HFFc6 (cell line): ENCODE results near the gene ZNF217. TPM values are rescaled to one million over a fixed set of nuclear protein-coding genes. Genes with fewer than 3 reads are reported as not detected.
"Not testable (repeated sequence)": the region's sequence is repeated elsewhere in the genome, so short reads cannot be mapped to it uniquely, and the experiment has no call there.

Experiments used
- DNase-seq: peaks from one replicate; pipeline ENCODE4 v3.0.0-alpha.2; 2018
- H3K27ac Mint-ChIP-seq: 2 replicates; pipeline ENCODE4 v1.8.0; 2020; ENCODE audit warnings: mild to moderate bottlenecking, mixed read lengths
- H3K27me3 Mint-ChIP-seq: 2 replicates; pipeline ENCODE4 v1.8.0; 2021; ENCODE audit warnings: mild to moderate bottlenecking, moderate library complexity, mixed read lengths; ENCODE audit not compliant: insufficient read depth
- H3K36me3 Mint-ChIP-seq: 2 replicates; pipeline ENCODE4 v1.8.0; 2021; ENCODE audit warnings: low read depth, mixed read lengths
- H3K4me1 Mint-ChIP-seq: 2 replicates; pipeline ENCODE4 v1.8.0; 2020; ENCODE audit warnings: low read depth, mixed read lengths
- H3K4me3 Mint-ChIP-seq: 2 replicates; pipeline ENCODE4 v1.8.0; 2020; ENCODE audit warnings: mild to moderate bottlenecking, moderate library complexity, mixed read lengths
- H3K9me3 Mint-ChIP-seq: 2 replicates; pipeline ENCODE4 v1.8.0; 2020; ENCODE audit warnings: mild to moderate bottlenecking, mixed read lengths
- total RNA-seq, 6 experiments: library from RNA; stranded (reverse); fragmentation: NEBNext Ultra II Directional; extraction: Animal tissue kit (Norgen Biotek cat#: 25700); gene quantifications; 2 replicates in 1 of 6; 3 replicates in 5 of 6; pipeline ENCODE4 v1.2.3, GENCODE V29; 2021
- TF ChIP-seq, protein P1 (sequence below): fragments of 200-600 bp; sonication (generic); IDR thresholded peaks from 2 replicates; pipeline ENCODE4 v1.5.0; 2021; ENCODE audit warnings: antibody characterized with exemption, mild to moderate bottlenecking

ZNF217 gene
- total RNA-seq, 6 experiments from 2014 or later, result 38.5 to 42.9 (median 40.1) TPM

DNA sequence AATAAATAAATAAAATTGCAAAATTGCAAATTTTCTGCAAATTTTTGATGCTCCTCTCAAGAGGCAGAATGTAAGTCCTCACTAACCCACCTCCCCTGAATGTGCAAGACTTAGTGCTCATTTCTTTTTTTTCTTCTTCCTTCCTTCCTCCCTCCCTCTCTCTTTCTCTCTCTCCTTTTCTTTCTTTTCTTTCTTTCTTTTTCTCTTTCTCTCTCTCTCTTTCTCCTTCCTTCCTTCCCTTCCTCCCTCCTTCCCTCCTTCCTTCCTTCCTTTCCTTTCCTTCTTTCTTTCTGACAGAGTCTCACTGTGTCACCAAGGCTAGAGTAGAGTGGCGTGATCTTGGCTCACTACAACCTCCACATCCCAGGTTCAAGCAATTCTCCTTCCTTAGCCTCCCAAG is 60.1 kb downstream of the ZNF217 start:
- Mint-ChIP-seq H3K36me3 (no peaks in the 10 kb centered on the region), H3K4me3 (no peak overlapping the region), H3K27me3 (peaks cover 7% of the 10 kb centered on the region), H3K27ac (no peak overlapping the region), H3K9me3 (no peaks in the 10 kb centered on the region; the same call in 1 of the 2 replicates), H3K4me1 (no peaks in the 10 kb centered on the region)
- TF ChIP-seq, protein P1, sequence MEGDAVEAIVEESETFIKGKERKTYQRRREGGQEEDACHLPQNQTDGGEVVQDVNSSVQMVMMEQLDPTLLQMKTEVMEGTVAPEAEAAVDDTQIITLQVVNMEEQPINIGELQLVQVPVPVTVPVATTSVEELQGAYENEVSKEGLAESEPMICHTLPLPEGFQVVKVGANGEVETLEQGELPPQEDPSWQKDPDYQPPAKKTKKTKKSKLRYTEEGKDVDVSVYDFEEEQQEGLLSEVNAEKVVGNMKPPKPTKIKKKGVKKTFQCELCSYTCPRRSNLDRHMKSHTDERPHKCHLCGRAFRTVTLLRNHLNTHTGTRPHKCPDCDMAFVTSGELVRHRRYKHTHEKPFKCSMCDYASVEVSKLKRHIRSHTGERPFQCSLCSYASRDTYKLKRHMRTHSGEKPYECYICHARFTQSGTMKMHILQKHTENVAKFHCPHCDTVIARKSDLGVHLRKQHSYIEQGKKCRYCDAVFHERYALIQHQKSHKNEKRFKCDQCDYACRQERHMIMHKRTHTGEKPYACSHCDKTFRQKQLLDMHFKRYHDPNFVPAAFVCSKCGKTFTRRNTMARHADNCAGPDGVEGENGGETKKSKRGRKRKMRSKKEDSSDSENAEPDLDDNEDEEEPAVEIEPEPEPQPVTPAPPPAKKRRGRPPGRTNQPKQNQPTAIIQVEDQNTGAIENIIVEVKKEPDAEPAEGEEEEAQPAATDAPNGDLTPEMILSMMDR, result no peak
- DNase-seq, result no peak

GRCh38 chr20:53532654-53533312 is 60.9 kb downstream of the ZNF217 start:
- H3K9me3 Mint-ChIP-seq, H3K36me3 Mint-ChIP-seq, H3K4me1 Mint-ChIP-seq, DNase-seq, H3K27me3 Mint-ChIP-seq, H3K4me3 Mint-ChIP-seq, H3K27ac Mint-ChIP-seq: not testable (repeated sequence)

DNA sequence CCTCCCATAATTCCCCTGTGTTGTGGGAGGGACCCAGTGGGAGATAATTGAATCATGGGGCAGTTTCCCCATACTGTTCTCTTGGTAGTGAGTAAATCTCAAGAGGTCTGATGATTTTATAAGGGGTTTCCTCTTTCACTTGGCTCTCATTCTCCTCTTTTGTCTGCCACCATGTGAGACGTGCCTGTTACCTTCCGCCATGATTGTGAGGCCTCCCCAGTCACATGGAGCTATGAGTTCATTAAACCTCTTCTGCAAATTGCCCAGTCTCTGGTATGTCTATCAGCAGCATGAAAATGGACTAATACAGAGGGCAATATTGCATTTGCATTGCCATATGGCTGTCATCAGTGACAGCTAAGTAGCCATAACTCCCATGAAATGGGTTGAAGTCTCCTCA is 63.2 kb downstream of the ZNF217 start:
- no peaks in the 10 kb centered on the region for H3K36me3 Mint-ChIP-seq
- H3K27me3 Mint-ChIP-seq, result peaks cover 13% of the 10 kb centered on the region
- H3K4me1 Mint-ChIP-seq, result no peaks in the 10 kb centered on the region
- no peak overlapping the region for H3K27ac Mint-ChIP-seq
- no peaks in the 10 kb centered on the region; the same call in 1 of the 2 replicates for H3K9me3 Mint-ChIP-seq
- no peak for DNase-seq
- TF ChIP-seq, protein P1, result no peak
- H3K4me3 Mint-ChIP-seq, result no peak overlapping the region

DNA sequence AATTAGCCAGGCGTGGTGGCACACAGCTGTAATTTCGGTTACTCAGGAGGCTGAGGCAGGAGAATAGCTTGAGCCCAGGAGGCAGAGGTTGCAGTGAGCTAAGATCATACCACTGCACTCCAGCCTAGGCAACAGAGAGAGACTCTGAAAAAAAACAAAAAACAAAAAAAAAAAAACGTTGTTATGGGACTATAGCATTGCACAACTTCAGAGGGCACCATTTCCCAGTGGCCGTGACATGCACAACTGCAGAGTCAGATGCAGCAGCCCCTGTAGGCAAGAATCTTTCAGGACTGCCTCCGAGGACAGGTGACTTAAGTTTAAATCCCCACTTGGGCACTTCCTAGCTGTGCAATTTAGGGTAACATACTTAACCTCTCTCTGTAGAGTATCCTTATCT is 64.0 kb downstream of the ZNF217 start:
- no peak overlapping the region for H3K4me3 Mint-ChIP-seq
- H3K4me1 Mint-ChIP-seq, result no peaks in the 10 kb centered on the region
- H3K27me3 Mint-ChIP-seq, result peaks cover 13% of the 10 kb centered on the region
- no peaks in the 10 kb centered on the region for H3K36me3 Mint-ChIP-seq
- no peak overlapping the region for H3K27ac Mint-ChIP-seq
- TF ChIP-seq, protein P1, result no peak
- H3K9me3 Mint-ChIP-seq, result no peaks in the 10 kb centered on the region; the same call in 1 of the 2 replicates
- no peak for DNase-seq

DNA sequence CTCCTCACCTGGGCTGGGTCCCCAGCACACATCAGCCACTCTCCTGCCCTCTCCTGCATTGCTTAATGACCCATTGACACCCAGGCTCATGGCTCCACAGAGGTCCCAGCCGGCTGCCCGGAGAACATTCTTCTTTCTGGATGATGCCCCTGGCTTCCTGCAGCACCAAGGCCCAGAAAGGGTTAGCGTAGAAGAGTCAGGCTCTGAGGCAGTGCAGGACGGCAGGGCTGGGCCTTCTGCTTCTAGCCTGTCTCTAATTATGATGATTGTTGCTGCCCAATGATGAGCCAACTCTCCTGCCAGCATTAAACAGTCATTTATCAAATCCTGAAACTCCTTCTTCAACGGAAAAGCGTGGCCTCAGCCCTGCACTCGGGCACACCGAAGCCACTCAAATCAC is 66.4 kb downstream of the ZNF217 start:
- Mint-ChIP-seq H3K9me3 (no peaks in the 10 kb centered on the region; the same call in 1 of the 2 replicates), H3K27me3 (peaks cover 9% of the 10 kb centered on the region), H3K36me3 (no peaks in the 10 kb centered on the region), H3K27ac (no peak overlapping the region), H3K4me1 (no peaks in the 10 kb centered on the region), H3K4me3 (no peak overlapping the region)
- TF ChIP-seq, protein P1, result no peak
- DNase-seq, result no peak

DNA sequence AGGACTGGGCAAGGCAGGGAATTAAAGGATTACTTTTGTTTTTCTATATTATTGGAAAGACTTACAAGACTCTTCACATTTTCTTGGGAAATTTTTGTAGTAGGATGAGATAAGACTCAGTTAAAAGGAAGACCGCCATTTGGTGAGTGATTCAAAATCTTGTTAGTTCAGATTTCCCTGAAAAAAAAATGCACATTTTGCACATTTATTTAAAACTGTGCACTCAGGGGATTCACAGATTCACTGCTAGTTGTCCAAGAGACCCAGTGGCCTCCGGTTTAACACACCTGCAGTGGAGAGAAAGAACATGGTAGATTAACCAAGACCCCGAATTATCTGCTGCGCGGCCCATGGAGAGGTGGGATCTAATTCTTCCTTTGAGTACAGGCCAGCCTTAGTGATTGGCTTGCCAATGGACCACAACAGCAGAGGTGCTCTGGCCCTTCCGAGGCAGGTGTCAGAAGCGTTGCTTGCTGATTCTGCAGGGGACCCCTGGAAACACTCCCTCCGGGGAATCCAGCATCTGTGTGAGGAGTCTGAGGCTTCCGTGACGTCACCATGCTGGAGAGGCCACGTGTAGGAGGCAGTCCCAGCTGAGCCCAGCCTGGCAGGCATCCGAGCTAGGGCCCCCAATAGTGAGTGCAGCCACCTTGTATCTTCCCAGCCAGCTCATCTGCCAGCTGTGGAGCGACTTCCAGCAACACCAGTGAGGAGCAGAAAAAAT is 68.9 kb downstream of the ZNF217 start:
- no peaks in the 10 kb centered on the region for H3K4me1 Mint-ChIP-seq
- TF ChIP-seq, protein P1, result no peak
- no peak for DNase-seq
- peaks cover 9% of the 10 kb centered on the region for H3K27me3 Mint-ChIP-seq
- no peaks in the 10 kb centered on the region for H3K9me3 Mint-ChIP-seq
- no peaks in the 10 kb centered on the region for H3K36me3 Mint-ChIP-seq
- no peak overlapping the region for H3K4me3 Mint-ChIP-seq
- H3K27ac Mint-ChIP-seq, result no peak overlapping the region

- H3K4me1 Mint-ChIP-seq, result not testable (repeated sequence)
Measured at GRCh38 chr20:53523615-53524014, 70.0 kb downstream of the ZNF217 start.

More at GRCh38 chr20:53523615-53524014, 70.0 kb downstream of the ZNF217 start:
- H3K4me3 Mint-ChIP-seq, H3K9me3 Mint-ChIP-seq, DNase-seq, H3K36me3 Mint-ChIP-seq, H3K27me3 Mint-ChIP-seq, H3K27ac Mint-ChIP-seq: not testable (repeated sequence)
